ENCODE results near the gene HOXA3.

HOXA3 gene

GRCh38 chr7:27111751-27112277 is 40.6 kb downstream of the HOXA3 start:
- no peak for DNase-seq

- DNase-seq = no peak
These were observed 41.2 kb downstream of the HOXA3 start for GRCh38 chr7:27111042-27111750.

- no peak for DNase-seq
These were observed 42.0 kb downstream of the HOXA3 start for GRCh38 chr7:27110186-27111031.

- DNase-seq = no peak
These were observed 42.8 kb downstream of the HOXA3 start for GRCh38 chr7:27109466-27110185.

GRCh38 chr7:27108390-27109127 is 43.8 kb downstream of the HOXA3 start:
- DNase-seq = no peak

- no peak for DNase-seq
These were observed 44.7 kb downstream of the HOXA3 start for GRCh38 chr7:27107391-27108381.

GRCh38 chr7:27106901-27107240 is 45.5 kb downstream of the HOXA3 start:
- DNase-seq = no peak

GRCh38 chr7:27106181-27106900 is 46.0 kb downstream of the HOXA3 start:
- DNase-seq = no peak

- no peak for DNase-seq
These were observed 46.9 kb downstream of the HOXA3 start for GRCh38 chr7:27105301-27106031.

GRCh38 chr7:27104341-27105058 is 47.9 kb downstream of the HOXA3 start:
- DNase-seq = no peak

- DNase-seq = no peak
These were observed 48.7 kb downstream of the HOXA3 start for GRCh38 chr7:27103489-27104226.

- no peak for DNase-seq
These were observed 49.6 kb downstream of the HOXA3 start, which contains the start of gene HOXA2 for GRCh38 chr7:27102581-27103442. HOXA2 (minus strand) TSS chr7:27102683; CDS start chr7:27102500, 183 bp downstream.

- no peak for DNase-seq
These were observed 50.3 kb downstream of the HOXA3 start for GRCh38 chr7:27101957-27102580.

- no peak for DNase-seq
These were observed 51.0 kb downstream of the HOXA3 start for GRCh38 chr7:27101171-27101956.

GRCh38 chr7:27100694-27101170 is 51.7 kb downstream of the HOXA3 start:
- DNase-seq = no peak
